GM12891 (cell line): Measurements from ENCODE around the gene ANLN.

Source experiments
- POLR2A ChIP-seq: IDR thresholded peaks from 2 replicates; pipeline ENCODE4 v1.6.1; 2011; ENCODE audit warnings: low read depth, low read length, control low read depth
- POLR2AphosphoS5 ChIP-seq: IDR thresholded peaks from 2 replicates; pipeline ENCODE4 v1.6.1; 2011; ENCODE audit warnings: low read depth, low read length, control low read depth
- SPI1 ChIP-seq: IDR thresholded peaks from 2 replicates; pipeline ENCODE4 v1.6.1; 2011; ENCODE audit warnings: low read depth, low read length, control low read depth
- TAF1 ChIP-seq: IDR thresholded peaks from 2 replicates; pipeline ENCODE4 v1.6.1; 2011; ENCODE audit warnings: low read depth, low read length, control low read depth

GRCh38 chr7:36361227-36361626, 28.4 kb upstream of the ANLN start:
- TF ChIP-seq TAF1 = no peak
- TF ChIP-seq POLR2AphosphoS5 = no peak
- no peak for TF ChIP-seq POLR2A
- no peak for TF ChIP-seq SPI1
